Large intestine (tissue), 3 donors: Measurements from ENCODE around the gene SLC49A4. TPM values are rescaled to one million over a fixed set of nuclear protein-coding genes. Genes with fewer than 3 reads are reported as not detected.
A peak's percentile ranks its signal among the peaks of the same experiment; 100 is the strongest.

Experiments used
- DNase-seq, 2 donors: peaks; one replicate each; pipeline versions ENCODE4 v3.0.0 to v3.0.0-alpha.2; 2013
- H3K27ac ChIP-seq: one replicate; pipeline ENCODE4 v1.5.1; 2013; ENCODE audit warnings: low read length
- H3K27me3 ChIP-seq: 2 replicates; pipeline ENCODE4 v1.6.1; 2013; ENCODE audit warnings: low read length; ENCODE audit not compliant: control insufficient read depth, insufficient read depth
- H3K36me3 ChIP-seq: 2 replicates; pipeline ENCODE4 v1.6.1; 2013; ENCODE audit warnings: low read length; ENCODE audit not compliant: control insufficient read depth, insufficient read depth
- H3K4me1 ChIP-seq: one replicate; pipeline ENCODE4 v1.6.1; 2013; ENCODE audit warnings: low read length; ENCODE audit not compliant: control insufficient read depth, insufficient read depth
- H3K4me3 ChIP-seq: one replicate; pipeline ENCODE4 v1.5.1; 2013; ENCODE audit warnings: low read length
- H3K9me3 ChIP-seq: one replicate; pipeline ENCODE4 v1.6.1; 2013; ENCODE audit warnings: mild to moderate bottlenecking, low read depth, low read length, moderate library complexity; ENCODE audit not compliant: control insufficient read depth
- WGBS: methylation state at CpG from one replicate; pipeline ENCODE4 v1.1.5; 2013; ENCODE audit warnings: low lambda C conversion rate; ENCODE audit not compliant: insufficient coverage; 5-methylcytosine and 5-hydroxymethylcytosine counted together
- polyA plus RNA-seq: library from polyadenylated mRNA; unstranded; fragments of 120-200 nt; gene quantifications from one replicate; pipeline ENCODE4 v1.2.1, GENCODE V29; 2013

Gene SLC49A4
- polyA plus RNA-seq, 1 donor: 14.3 TPM

DNA sequence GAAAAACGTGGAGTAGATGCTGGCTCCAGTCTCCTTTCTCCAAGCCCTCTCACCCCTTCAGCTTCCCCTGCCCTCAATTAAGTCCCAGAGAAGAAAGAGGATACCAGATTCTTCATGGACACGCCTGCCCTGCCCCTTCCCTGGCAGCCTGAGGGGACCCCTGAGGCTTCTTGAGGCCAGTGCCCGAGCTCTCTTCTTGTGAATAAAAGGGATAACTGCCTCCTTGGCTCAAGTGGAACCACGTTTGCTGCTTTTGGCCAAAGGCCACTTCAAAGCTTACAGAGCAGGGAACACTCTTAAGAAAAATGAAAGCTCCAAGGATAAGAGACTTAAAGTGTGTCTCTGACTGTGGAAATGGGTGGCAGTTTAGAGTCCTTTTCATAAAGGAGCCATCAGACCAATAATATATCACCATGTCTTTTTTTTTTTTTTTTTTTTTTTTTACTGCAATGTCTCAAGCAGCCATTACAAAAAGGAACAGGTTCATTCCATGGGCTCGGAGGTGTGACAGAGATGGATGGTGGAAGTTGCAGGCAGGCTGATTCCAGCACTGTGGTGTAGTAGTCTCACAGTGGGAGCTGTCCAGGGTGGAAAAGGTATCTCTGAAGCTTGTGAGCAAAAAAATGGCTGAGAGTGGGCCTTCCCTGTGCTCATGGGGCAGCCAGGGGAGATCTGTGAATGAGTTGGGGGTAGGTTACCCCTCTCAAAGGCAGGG is 123.9 kb downstream of the SLC49A4 start:
- Histone ChIP-seq H3K4me1 (peaks cover 21% of the 10 kb centered on the region), H3K27me3 (peaks cover 33% of the 10 kb centered on the region), H3K27ac (no peak overlapping the region), H3K9me3 (no peaks in the 10 kb centered on the region), H3K4me3 (no peak overlapping the region), H3K36me3 (no peaks in the 10 kb centered on the region)
- no CpG with 5 or more reads among the region's 5 CpGs for WGBS
- no peak for DNase-seq

DNA sequence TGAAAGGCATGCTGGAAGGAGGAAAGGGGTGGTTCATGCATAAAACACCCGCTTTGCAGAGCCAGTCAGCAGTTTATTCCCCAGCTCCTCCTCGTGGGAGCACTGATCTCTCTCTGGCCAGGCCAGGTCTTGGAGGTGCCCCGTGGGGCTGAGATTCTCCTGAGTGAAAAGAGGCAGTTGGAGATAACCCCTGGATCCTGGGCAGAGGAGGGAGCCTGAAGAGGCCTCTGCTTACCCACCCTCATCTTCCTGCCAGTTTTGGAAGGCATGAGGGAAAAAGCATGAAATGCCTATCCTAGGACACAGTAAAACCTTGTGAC is 124.4 kb downstream of the SLC49A4 start:
- Histone ChIP-seq H3K4me1 (peaks cover 21% of the 10 kb centered on the region), H3K4me3 (no peak overlapping the region), H3K9me3 (no peaks in the 10 kb centered on the region), H3K36me3 (no peaks in the 10 kb centered on the region), H3K27ac (no peak overlapping the region), H3K27me3 (peaks cover 34% of the 10 kb centered on the region)
- no peak for DNase-seq
- WGBS: no CpG with 5 or more reads among the region's 3 CpGs

DNA sequence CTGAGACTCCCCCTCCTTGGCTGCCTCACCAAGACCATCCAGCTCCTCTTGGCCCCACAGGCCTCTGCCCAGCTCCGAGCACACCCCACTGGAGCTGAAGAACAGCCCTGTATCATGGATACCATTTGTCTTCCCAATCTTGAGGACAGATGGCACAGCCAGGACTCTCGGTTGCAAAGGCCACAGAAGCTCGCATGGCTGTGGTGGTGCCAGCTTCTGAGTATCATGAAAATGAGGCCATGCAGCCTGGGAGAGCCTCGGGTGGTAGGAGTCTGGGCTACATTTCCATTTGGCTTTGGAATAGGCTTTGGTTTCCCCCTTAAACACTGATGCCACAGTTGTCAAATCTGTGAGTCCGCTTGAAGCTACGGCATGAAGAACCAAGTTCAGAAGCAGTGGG is 126.1 kb downstream of the SLC49A4 start:
- peaks cover 37% of the 10 kb centered on the region for H3K27me3 ChIP-seq
- no peak overlapping the region for H3K4me3 ChIP-seq
- DNase-seq: no peak
- peaks cover 21% of the 10 kb centered on the region for H3K4me1 ChIP-seq
- no CpG with 5 or more reads among the region's 6 CpGs for WGBS
- H3K9me3 ChIP-seq: no peaks in the 10 kb centered on the region
- H3K36me3 ChIP-seq: no peaks in the 10 kb centered on the region
- H3K27ac ChIP-seq: no peak overlapping the region

DNA sequence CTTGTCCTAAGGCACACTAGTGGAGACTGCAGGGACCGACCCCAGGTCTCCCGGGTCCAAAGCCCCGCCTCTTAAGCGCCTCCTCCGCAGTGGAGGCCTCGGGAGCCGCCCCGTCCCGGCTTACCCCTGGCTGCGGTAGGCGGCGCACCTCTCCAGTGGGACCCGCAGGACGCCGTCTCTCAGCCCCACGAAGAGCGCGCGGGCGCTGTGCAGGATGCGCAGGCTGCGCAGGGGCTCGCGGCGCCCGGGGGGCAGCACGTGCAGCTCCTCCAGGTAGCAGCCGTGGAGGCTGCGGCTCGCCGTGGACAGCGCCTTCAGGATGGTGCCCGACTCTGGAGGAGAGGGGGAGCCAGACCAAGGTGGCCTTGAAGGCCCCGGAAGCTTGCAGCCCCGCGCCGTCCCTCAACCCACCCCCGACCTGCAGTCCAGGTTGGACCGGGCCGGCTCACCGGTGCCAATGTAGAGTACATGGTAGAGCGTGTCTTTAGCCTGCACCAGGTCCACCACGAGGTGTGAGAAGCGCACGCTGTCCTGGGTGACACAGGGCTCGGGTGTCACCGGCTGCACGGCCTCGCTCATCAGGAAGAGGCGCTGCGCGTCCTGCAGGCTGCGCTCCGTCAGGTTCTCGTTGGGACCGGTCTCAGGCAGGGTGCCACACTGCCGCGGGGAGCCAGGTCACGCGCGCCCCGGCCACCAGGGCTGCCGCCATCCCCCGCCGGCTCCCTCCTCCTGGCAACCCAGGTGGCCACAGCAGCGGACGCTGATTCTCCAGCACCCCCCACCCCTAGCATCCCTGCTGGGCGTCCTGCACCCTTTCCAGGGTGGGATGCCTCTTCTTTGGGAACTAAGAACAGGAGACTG is 127.2 kb downstream of the SLC49A4 start:
- no peaks in the 10 kb centered on the region for H3K36me3 ChIP-seq
- WGBS: no CpG with 5 or more reads among the region's 68 CpGs
- H3K27me3 ChIP-seq: peaks cover 37% of the 10 kb centered on the region
- peaks cover 11% of the 10 kb centered on the region for H3K4me1 ChIP-seq
- H3K4me3 ChIP-seq: no peak overlapping the region
- H3K9me3 ChIP-seq: no peaks in the 10 kb centered on the region
- peak in 1 of 2 donors; percentile 55 for DNase-seq
- no peak overlapping the region for H3K27ac ChIP-seq

DNA sequence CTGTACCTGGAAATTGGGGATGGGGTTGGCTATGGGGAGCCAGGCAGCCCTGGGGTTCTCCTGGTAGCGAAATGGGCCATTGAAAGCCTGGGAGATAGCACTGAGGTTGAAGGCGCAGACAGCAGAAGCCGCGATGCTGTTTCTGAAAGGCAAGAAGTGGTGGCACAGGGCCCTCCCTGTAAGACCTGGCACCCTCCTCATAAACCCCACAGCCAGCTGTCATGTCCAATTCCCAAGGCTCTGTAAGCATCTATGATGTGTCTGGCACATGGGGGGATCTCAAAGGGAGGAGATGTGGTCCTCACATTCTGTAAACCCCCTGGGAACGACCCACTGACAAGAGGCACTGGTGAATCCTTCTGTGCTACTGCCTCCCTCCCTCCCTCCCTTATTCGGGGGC is 128.7 kb downstream of the SLC49A4 start:
- WGBS: 40% methylated on average over 1 of the region's 6 CpGs
- Histone ChIP-seq H3K27ac (no peak overlapping the region), H3K4me3 (no peak overlapping the region), H3K36me3 (no peaks in the 10 kb centered on the region), H3K27me3 (peaks cover 37% of the 10 kb centered on the region), H3K4me1 (peaks cover 5% of the 10 kb centered on the region), H3K9me3 (no peaks in the 10 kb centered on the region)
- DNase-seq: no peak

DNA sequence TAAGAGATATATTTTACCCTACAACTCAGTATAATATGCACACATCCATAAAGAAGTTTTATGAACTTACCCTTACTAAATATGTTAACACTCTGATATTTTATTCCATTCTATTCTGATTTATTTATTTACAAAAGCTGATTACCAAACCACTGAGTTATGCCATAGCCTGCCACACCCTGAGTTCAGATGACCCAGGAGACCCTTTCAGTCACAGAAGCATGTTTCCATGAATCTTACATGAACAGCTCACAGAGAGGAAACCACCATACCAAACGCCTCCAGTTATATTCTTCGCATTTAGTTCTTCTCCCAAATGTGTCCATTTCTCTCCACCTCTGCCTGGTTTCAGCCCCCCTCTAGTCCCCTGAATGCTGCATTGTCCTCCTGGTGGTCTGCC is 129.2 kb downstream of the SLC49A4 start:
- Histone ChIP-seq H3K4me1 (peaks cover 9% of the 10 kb centered on the region), H3K27ac (no peak overlapping the region), H3K9me3 (no peaks in the 10 kb centered on the region), H3K27me3 (peaks cover 37% of the 10 kb centered on the region), H3K4me3 (no peak overlapping the region), H3K36me3 (no peaks in the 10 kb centered on the region)
- WGBS: no CpG with 5 or more reads among the region's 2 CpGs
- no peak for DNase-seq

DNA sequence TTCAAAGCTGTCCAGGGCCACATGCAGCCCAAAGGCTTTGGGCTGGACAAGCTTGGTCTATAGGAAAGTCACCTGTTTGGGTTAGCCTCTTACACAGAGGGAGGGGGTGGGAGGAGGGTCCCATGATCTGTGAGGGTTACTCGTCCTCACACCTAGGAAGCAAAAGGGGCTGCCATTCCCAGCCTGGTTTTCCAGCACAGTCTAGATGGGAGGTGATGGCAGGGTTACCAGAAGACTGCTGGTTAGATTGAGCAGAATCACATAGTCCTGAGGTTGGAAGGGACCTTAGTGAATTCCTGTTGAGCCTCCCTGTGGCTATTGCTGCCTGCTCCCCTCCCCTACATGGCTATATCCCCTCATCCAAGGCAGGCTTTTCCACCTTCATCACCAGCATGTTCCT is 130.9 kb downstream of the SLC49A4 start:
- DNase-seq: no peak
- Histone ChIP-seq H3K36me3 (no peaks in the 10 kb centered on the region), H3K27me3 (peaks cover 36% of the 10 kb centered on the region), H3K9me3 (no peaks in the 10 kb centered on the region), H3K4me1 (peaks cover 23% of the 10 kb centered on the region), H3K4me3 (no peak overlapping the region), H3K27ac (no peak overlapping the region)
- no CpG with 5 or more reads among the region's 1 CpG for WGBS

DNA sequence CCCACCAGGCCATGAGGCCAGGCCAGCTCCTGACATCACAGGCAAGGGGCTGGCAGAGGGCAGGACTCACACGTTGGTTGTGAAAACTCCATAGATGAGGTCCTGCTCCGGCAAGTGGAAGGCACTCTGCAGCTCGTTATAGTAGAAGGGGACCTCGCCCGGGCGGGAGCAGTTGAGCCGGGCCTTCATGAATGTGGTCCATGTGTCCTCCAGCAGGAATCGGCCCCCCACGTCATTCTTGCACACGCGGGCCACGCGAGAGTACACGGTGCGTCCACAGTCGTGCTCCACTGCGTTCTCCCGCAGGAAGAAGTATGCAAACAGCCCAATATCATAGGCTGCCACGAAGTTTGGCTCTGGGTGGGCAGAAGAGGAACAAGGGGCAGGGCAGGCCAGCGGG is 131.5 kb downstream of the SLC49A4 start:
- Histone ChIP-seq H3K9me3 (no peaks in the 10 kb centered on the region), H3K4me1 (peaks cover 26% of the 10 kb centered on the region), H3K27ac (no peak overlapping the region), H3K36me3 (no peaks in the 10 kb centered on the region), H3K27me3 (peaks cover 30% of the 10 kb centered on the region), H3K4me3 (no peak overlapping the region)
- no peak for DNase-seq
- WGBS: no CpG with 5 or more reads among the region's 20 CpGs

DNA sequence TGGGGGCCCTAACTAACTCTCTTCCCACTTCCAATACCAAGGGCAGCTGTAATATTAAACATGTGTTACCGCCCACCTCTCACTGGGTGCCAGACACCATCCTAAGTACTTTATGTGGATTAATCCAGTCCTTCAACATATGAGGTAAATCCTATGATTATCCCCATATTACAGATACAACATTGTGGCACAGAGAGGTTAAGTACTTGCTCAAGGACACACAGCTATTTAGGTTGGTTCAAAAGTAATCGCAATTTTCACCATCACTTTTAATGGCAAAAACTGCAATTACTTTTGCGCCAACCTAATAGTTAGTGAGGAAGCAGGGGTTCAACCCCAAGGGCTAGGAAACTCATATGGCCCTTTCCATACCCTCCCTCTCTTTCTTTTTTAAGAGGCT is 131.9 kb downstream of the SLC49A4 start:
- WGBS: 100% methylated on average over 2 of the region's 3 CpGs
- H3K27me3 ChIP-seq: peaks cover 25% of the 10 kb centered on the region
- no peaks in the 10 kb centered on the region for H3K9me3 ChIP-seq
- peaks cover 28% of the 10 kb centered on the region for H3K4me1 ChIP-seq
- no peaks in the 10 kb centered on the region for H3K36me3 ChIP-seq
- DNase-seq: no peak
- H3K27ac ChIP-seq: no peak overlapping the region
- H3K4me3 ChIP-seq: no peak overlapping the region

DNA sequence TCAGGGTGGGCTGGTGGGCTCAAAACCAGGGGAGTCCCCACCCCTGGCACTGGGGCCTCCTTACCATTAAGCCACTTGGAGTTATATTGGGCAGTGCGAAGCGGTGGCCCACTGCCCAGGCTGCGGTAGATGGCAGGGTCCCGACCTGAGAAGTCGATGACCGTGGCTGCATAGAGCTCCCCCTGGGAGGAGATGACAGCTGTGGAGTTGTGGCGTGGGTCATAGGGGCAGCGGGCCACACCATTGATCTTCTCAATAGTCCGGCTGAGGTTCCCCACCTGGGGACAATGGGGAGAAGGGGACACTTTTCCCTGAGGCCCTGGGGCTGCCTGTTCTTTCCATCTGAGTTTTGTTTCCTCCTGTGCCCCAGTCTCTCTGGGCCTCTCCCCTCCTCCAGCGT is 132.9 kb downstream of the SLC49A4 start:
- H3K36me3 ChIP-seq: no peaks in the 10 kb centered on the region
- no peak for DNase-seq
- H3K27me3 ChIP-seq: peaks cover 16% of the 10 kb centered on the region
- H3K4me1 ChIP-seq: peaks cover 26% of the 10 kb centered on the region
- no peak overlapping the region for H3K4me3 ChIP-seq
- H3K9me3 ChIP-seq: no peaks in the 10 kb centered on the region
- WGBS: no CpG with 5 or more reads among the region's 10 CpGs
- H3K27ac ChIP-seq: no peak overlapping the region
